ENCODE measurements around the gene CDH4.

- TF ChIP-seq BHLHE40 (IDR thresholded peaks at IDR 0.05; ENCODE audit: low read depth, low read length) (no peak), CTCF (conservative IDR thresholded peaks at IDR 0.05; ENCODE audit: low read depth, low read length) (no peak), RAD21 (IDR thresholded peaks at IDR 0.05; ENCODE audit: low read length) (no peak), POLR2A (IDR thresholded peaks at IDR 0.05; ENCODE audit: low read depth, low read length) (no peak), ELK1 (IDR thresholded peaks at IDR 0.05; ENCODE audit: borderline replicate concordance, low read depth, low read length) (no peak), SMC3 (IDR thresholded peaks at IDR 0.05; ENCODE audit: low read depth, low read length) (no peak), RCOR1 (IDR thresholded peaks at IDR 0.05; ENCODE audit: insufficient replicate concordance, low read length) (no peak), MAZ (IDR thresholded peaks at IDR 0.05; ENCODE audit: borderline replicate concordance, low read depth, low read length) (no peak), RFX5 (IDR thresholded peaks at IDR 0.05; ENCODE audit: low read depth, low read length) (no peak), MXI1 (IDR thresholded peaks at IDR 0.05; ENCODE audit: borderline replicate concordance, low read depth, low read length) (no peak)
These were observed 147.4 kb downstream of the CDH4 start for GRCh38 chr20:61399433-61399832.

All from IMR-90 (cell line).